T-helper 17 cell (primary cell): ENCODE data around the gene GDPD5. TPM values are rescaled to one million over a fixed set of nuclear protein-coding genes. Genes with fewer than 3 reads are reported as not detected.

Source experiments
- ATAC-seq: fragments of 150-1000 bp; cut with Tn5 transposase; 2 replicates; pipeline ENCODE4 v1.10.0; 2021; ENCODE audit warnings: mild to moderate bottlenecking, moderate library complexity
- DNase-seq, 3 donors: peaks; one replicate each; pipeline versions ENCODE4 v3.0.0 to v3.0.0-alpha.2; 2020 to 2021
- H3K9me3 ChIP-seq: one replicate; pipeline ENCODE4 v1.7.0; 2013; ENCODE audit warnings: low read length, mild to moderate bottlenecking; ENCODE audit not compliant: control insufficient read depth, poor library complexity, severe bottlenecking
- H3K27ac Mint-ChIP-seq: one replicate; pipeline ENCODE4 v1.8.0; 2022; ENCODE audit warnings: mild to moderate bottlenecking, moderate library complexity, mixed read lengths
- H3K27me3 Mint-ChIP-seq: one replicate; pipeline ENCODE4 v1.8.0; 2022; ENCODE audit warnings: mixed read lengths
- H3K36me3 Mint-ChIP-seq: one replicate; pipeline ENCODE4 v1.8.0; 2022; ENCODE audit warnings: low read depth, mixed read lengths
- H3K4me1 Mint-ChIP-seq: one replicate; pipeline ENCODE4 v1.8.0; 2022; ENCODE audit warnings: mild to moderate bottlenecking, mixed read lengths
- H3K4me3 Mint-ChIP-seq: one replicate; pipeline ENCODE4 v1.8.0; 2022; ENCODE audit warnings: mild to moderate bottlenecking, moderate library complexity, mixed read lengths
- total RNA-seq, 4 donors: library from RNA in 2 of 4; stranded (reverse) in 2 of 4; gene quantifications; one replicate each; pipeline ENCODE4 v1.2.3 and lab custom pipeline; 2022 to 2026

Gene GDPD5
- 100 to 1,000 TPM in 1 of 2 donors, 10 to 100 TPM in 1; 77.3 to 108 TPM for total RNA-seq
- total RNA-seq (lab: John Stamatoyannopoulos, UW): 93.2 to 103 reads per million in 2 donors

GRCh38 chr11:75525433-75526191 lies at the start of gene GDPD5:
TSS of gene GDPD5 (minus strand) at chr11:75525941. CDS start at chr11:75477735, 48,206 bp downstream.
- peak; percentile 93 for ATAC-seq
- H3K4me1 Mint-ChIP-seq: peaks cover 33% of the 10 kb centered on the region
- peak within 1 kb of the TSS; percentile 89 for H3K27ac Mint-ChIP-seq
- H3K4me3 Mint-ChIP-seq: peak within 1 kb of the TSS; percentile 90
- H3K9me3 ChIP-seq: no peaks in the 10 kb centered on the region
- no peaks in the 10 kb centered on the region for H3K36me3 Mint-ChIP-seq
- no peaks in the 10 kb centered on the region for H3K27me3 Mint-ChIP-seq
- peak; percentile 87 to 89 (median 87) for DNase-seq

GRCh38 chr11:75574698-75575602 lies 49.2 kb upstream of the GDPD5 start:
- peaks cover 3% of the 10 kb centered on the region for H3K36me3 Mint-ChIP-seq
- H3K27me3 Mint-ChIP-seq: no peaks in the 10 kb centered on the region
- H3K9me3 ChIP-seq: no peaks in the 10 kb centered on the region
- peaks cover 2% of the 10 kb centered on the region for H3K4me1 Mint-ChIP-seq
- DNase-seq: no peak
- H3K4me3 Mint-ChIP-seq: no peak overlapping the region
- no peak overlapping the region for H3K27ac Mint-ChIP-seq
- ATAC-seq: no peak

GRCh38 chr11:75572744-75573143 lies 47.0 kb upstream of the GDPD5 start:
- no peaks in the 10 kb centered on the region for H3K27me3 Mint-ChIP-seq
- DNase-seq (no peak), ATAC-seq (no peak)
- no peak overlapping the region for H3K4me3 Mint-ChIP-seq
- H3K4me1 Mint-ChIP-seq: peaks cover 2% of the 10 kb centered on the region
- H3K27ac Mint-ChIP-seq: peak overlapping the region; percentile 34
- H3K36me3 Mint-ChIP-seq: peaks cover 3% of the 10 kb centered on the region
- no peaks in the 10 kb centered on the region for H3K9me3 ChIP-seq

GRCh38 chr11:75571625-75572024 lies 45.9 kb upstream of the GDPD5 start:
- no peak overlapping the region for H3K4me3 Mint-ChIP-seq
- no peak for DNase-seq
- no peak for ATAC-seq
- no peaks in the 10 kb centered on the region for H3K9me3 ChIP-seq
- no peaks in the 10 kb centered on the region for H3K27me3 Mint-ChIP-seq
- peaks cover 3% of the 10 kb centered on the region for H3K36me3 Mint-ChIP-seq
- peaks cover 2% of the 10 kb centered on the region for H3K4me1 Mint-ChIP-seq
- no peak overlapping the region for H3K27ac Mint-ChIP-seq

- no peaks in the 10 kb centered on the region for H3K4me1 Mint-ChIP-seq
- H3K9me3 ChIP-seq: no peaks in the 10 kb centered on the region
- H3K27ac Mint-ChIP-seq: peak overlapping the region; percentile 37
- no peak for DNase-seq
- H3K4me3 Mint-ChIP-seq: no peak overlapping the region
- H3K27me3 Mint-ChIP-seq: no peaks in the 10 kb centered on the region
- no peak for ATAC-seq
- H3K36me3 Mint-ChIP-seq: peaks cover 3% of the 10 kb centered on the region
These were observed 44.9 kb upstream of the GDPD5 start for GRCh38 chr11:75570559-75571139.

GRCh38 chr11:75568616-75569219 lies 43.0 kb upstream of the GDPD5 start:
- no peak for DNase-seq
- H3K9me3 ChIP-seq: no peaks in the 10 kb centered on the region
- peaks cover 10% of the 10 kb centered on the region for H3K4me1 Mint-ChIP-seq
- peaks cover 3% of the 10 kb centered on the region for H3K36me3 Mint-ChIP-seq
- no peak for ATAC-seq
- no peaks in the 10 kb centered on the region for H3K27me3 Mint-ChIP-seq
- no peak overlapping the region for H3K4me3 Mint-ChIP-seq
- H3K27ac Mint-ChIP-seq: no peak overlapping the region

GRCh38 chr11:75567971-75568370 lies 42.2 kb upstream of the GDPD5 start:
- Mint-ChIP-seq H3K4me3 (no peak overlapping the region), H3K27ac (no peak overlapping the region), H3K27me3 (no peaks in the 10 kb centered on the region), H3K4me1 (peaks cover 16% of the 10 kb centered on the region), H3K36me3 (peaks cover 3% of the 10 kb centered on the region)
- DNase-seq: no peak
- no peaks in the 10 kb centered on the region for H3K9me3 ChIP-seq
- ATAC-seq: no peak

- H3K4me1 Mint-ChIP-seq: peaks cover 21% of the 10 kb centered on the region
- no peaks in the 10 kb centered on the region for H3K27me3 Mint-ChIP-seq
- ATAC-seq (no peak), DNase-seq (no peak)
- no peak overlapping the region for H3K27ac Mint-ChIP-seq
- peaks cover 3% of the 10 kb centered on the region for H3K36me3 Mint-ChIP-seq
- no peak overlapping the region for H3K4me3 Mint-ChIP-seq
- H3K9me3 ChIP-seq: no peaks in the 10 kb centered on the region
These were observed 41.1 kb upstream of the GDPD5 start for GRCh38 chr11:75566763-75567279.

- H3K9me3 ChIP-seq: no peaks in the 10 kb centered on the region
- Mint-ChIP-seq H3K36me3 (peaks cover 3% of the 10 kb centered on the region), H3K27me3 (no peaks in the 10 kb centered on the region), H3K27ac (peak overlapping the region; percentile 2), H3K4me3 (peak overlapping the region; percentile 41), H3K4me1 (peaks cover 26% of the 10 kb centered on the region)
- no peak for ATAC-seq
- DNase-seq: no peak
These were observed 40.4 kb upstream of the GDPD5 start for GRCh38 chr11:75565916-75566762.

- no peak for ATAC-seq
- no peak overlapping the region for H3K4me3 Mint-ChIP-seq
- DNase-seq: no peak
- no peaks in the 10 kb centered on the region for H3K27me3 Mint-ChIP-seq
- H3K4me1 Mint-ChIP-seq: peaks cover 28% of the 10 kb centered on the region
- no peaks in the 10 kb centered on the region for H3K36me3 Mint-ChIP-seq
- H3K27ac Mint-ChIP-seq: peak overlapping the region; percentile 94
- H3K9me3 ChIP-seq: no peaks in the 10 kb centered on the region
These were observed 39.6 kb upstream of the GDPD5 start for GRCh38 chr11:75565221-75565814.

GRCh38 chr11:75563978-75564552 lies 38.3 kb upstream of the GDPD5 start:
- H3K4me3 Mint-ChIP-seq: peak overlapping the region; percentile 98
- ATAC-seq (no peak), DNase-seq (no peak)
- H3K9me3 ChIP-seq: no peaks in the 10 kb centered on the region
- H3K36me3 Mint-ChIP-seq: no peaks in the 10 kb centered on the region
- H3K27me3 Mint-ChIP-seq: no peaks in the 10 kb centered on the region
- peaks cover 28% of the 10 kb centered on the region for H3K4me1 Mint-ChIP-seq
- peak overlapping the region; percentile 94 for H3K27ac Mint-ChIP-seq
